Effector memory CD8-positive, alpha-beta T cell (primary cell): ENCODE results near the gene AGBL4.
"Not testable (repeated sequence)": the region's sequence is repeated elsewhere in the genome, so short reads cannot be mapped to it uniquely, and the experiment has no call there.

ENCODE experiments used
- ATAC-seq: fragments of 150-1000 bp; cut with Tn5 transposase; replicated peaks from 2 replicates; pipeline ENCODE4 v1.10.0; 2021; ENCODE audit warnings: mild to moderate bottlenecking, moderate library complexity
- DNase-seq, 3 experiments: peaks; one replicate each; pipeline ENCODE4 v3.0.0; 2021
- H3K27ac Mint-ChIP-seq, 2 donors: one replicate each; pipeline ENCODE4 v1.8.0; 2022; ENCODE audit warnings: mild to moderate bottlenecking in 2 of 2, mixed read lengths in 2 of 2, moderate library complexity in 2 of 2
- H3K27me3 Mint-ChIP-seq, 2 donors: one replicate each; pipeline ENCODE4 v1.8.0; 2022; ENCODE audit warnings: mixed read lengths in 2 of 2
- H3K36me3 Mint-ChIP-seq: one replicate; pipeline ENCODE4 v1.8.0; 2022; ENCODE audit warnings: mild to moderate bottlenecking, moderate library complexity, mixed read lengths; ENCODE audit not compliant: insufficient read depth
- H3K4me1 Mint-ChIP-seq, 2 donors: one replicate each; pipeline ENCODE4 v1.8.0; 2022; ENCODE audit warnings: low read depth in 2 of 2, mixed read lengths in 2 of 2
- H3K4me3 Mint-ChIP-seq, 2 donors: one replicate each; pipeline ENCODE4 v1.8.0; 2022; ENCODE audit warnings: mild to moderate bottlenecking in 2 of 2, mixed read lengths in 2 of 2, moderate library complexity in 2 of 2
- H3K9me3 Mint-ChIP-seq, 2 donors: one replicate each; pipeline ENCODE4 v1.8.0; 2022; ENCODE audit warnings: mixed read lengths in 2 of 2

Gene AGBL4

GRCh38 chr1:49046305-49046704 lies 977.4 kb downstream of the AGBL4 start:
- Mint-ChIP-seq H3K4me3 (no peak overlapping the region), H3K36me3 (no peaks in the 10 kb centered on the region), H3K9me3 (no peaks in the 10 kb centered on the region), H3K27me3 (no peaks in the 10 kb centered on the region), H3K4me1 (no peaks in the 10 kb centered on the region), H3K27ac (no peak overlapping the region)
- no peak for DNase-seq
- ATAC-seq = no peak

GRCh38 chr1:49045371-49045770 lies 978.4 kb downstream of the AGBL4 start:
- H3K4me3 Mint-ChIP-seq = no peak overlapping the region

GRCh38 chr1:49036700-49037099 lies 987.1 kb downstream of the AGBL4 start:
- ATAC-seq (no peak), DNase-seq (peak in 1 of 3 experiments; percentile 3)
- Mint-ChIP-seq H3K4me3 (no peak overlapping the region), H3K27ac (no peak overlapping the region), H3K9me3 (no peaks in the 10 kb centered on the region), H3K36me3 (no peaks in the 10 kb centered on the region), H3K4me1 (peaks cover 0 to 3% of the 10 kb centered on the region in 2 donors), H3K27me3 (no peaks in the 10 kb centered on the region)

More at GRCh38 chr1:49045371-49045770, 978.4 kb downstream of the AGBL4 start:
- ATAC-seq = no peak
- H3K27ac Mint-ChIP-seq = no peak overlapping the region
- H3K27me3 Mint-ChIP-seq = no peaks in the 10 kb centered on the region
- H3K4me1 Mint-ChIP-seq = no peaks in the 10 kb centered on the region
- no peaks in the 10 kb centered on the region for H3K9me3 Mint-ChIP-seq
- DNase-seq = no peak
- H3K36me3 Mint-ChIP-seq = no peaks in the 10 kb centered on the region

- Mint-ChIP-seq H3K36me3 (no peaks in the 10 kb centered on the region), H3K4me1 (no peaks in the 10 kb centered on the region), H3K4me3 (no peak overlapping the region), H3K9me3 (peaks cover 0 to 4% of the 10 kb centered on the region in 2 donors), H3K27ac (no peak overlapping the region), H3K27me3 (no peaks in the 10 kb centered on the region)
- DNase-seq = no peak
- no peak for ATAC-seq
These were observed 995.4 kb downstream of the AGBL4 start for GRCh38 chr1:49028396-49028795.

GRCh38 chr1:49026230-49026811 lies 997.4 kb downstream of the AGBL4 start:
- Mint-ChIP-seq H3K4me3 (no peak overlapping the region), H3K4me1 (no peaks in the 10 kb centered on the region)
- no peak for ATAC-seq

GRCh38 chr1:49016030-49016977 lies 1007.5 kb downstream of the AGBL4 start:
- DNase-seq (no peak), ATAC-seq (no peak)
- no peak overlapping the region for H3K4me3 Mint-ChIP-seq
- no peaks in the 10 kb centered on the region for H3K9me3 Mint-ChIP-seq
- no peaks in the 10 kb centered on the region for H3K27me3 Mint-ChIP-seq
- no peaks in the 10 kb centered on the region for H3K4me1 Mint-ChIP-seq
- no peak overlapping the region for H3K27ac Mint-ChIP-seq
- H3K36me3 Mint-ChIP-seq = peaks cover 3% of the 10 kb centered on the region

More at GRCh38 chr1:49026230-49026811, 997.4 kb downstream of the AGBL4 start:
- Mint-ChIP-seq H3K9me3 (peaks cover 0 to 4% of the 10 kb centered on the region in 2 donors), H3K27ac (no peak overlapping the region), H3K36me3 (no peaks in the 10 kb centered on the region), H3K27me3 (no peaks in the 10 kb centered on the region)
- no peak for DNase-seq

- no peak overlapping the region for H3K4me3 Mint-ChIP-seq
- DNase-seq (no peak), ATAC-seq (no peak)
- no peaks in the 10 kb centered on the region for H3K4me1 Mint-ChIP-seq
- H3K9me3 Mint-ChIP-seq = no peaks in the 10 kb centered on the region
- no peaks in the 10 kb centered on the region for H3K27me3 Mint-ChIP-seq
- no peak overlapping the region for H3K27ac Mint-ChIP-seq
- H3K36me3 Mint-ChIP-seq = peaks cover 3% of the 10 kb centered on the region
These were observed 1010.7 kb downstream of the AGBL4 start for GRCh38 chr1:49013079-49013478.

- ATAC-seq = not testable (repeated sequence)
- H3K9me3 Mint-ChIP-seq = peaks cover 0 to 14% of the 10 kb centered on the region in 2 donors
These were observed 1020.8 kb downstream of the AGBL4 start for GRCh38 chr1:49002981-49003380.

GRCh38 chr1:48999321-48999720 lies 1024.4 kb downstream of the AGBL4 start:
- no peak for DNase-seq
- Mint-ChIP-seq H3K27me3 (no peaks in the 10 kb centered on the region), H3K9me3 (peaks cover 0 to 9% of the 10 kb centered on the region in 2 donors), H3K27ac (no peak overlapping the region), H3K4me1 (no peaks in the 10 kb centered on the region), H3K4me3 (no peak overlapping the region), H3K36me3 (no peaks in the 10 kb centered on the region)
- ATAC-seq = no peak

More at GRCh38 chr1:49002981-49003380, 1020.8 kb downstream of the AGBL4 start:
- H3K4me1 Mint-ChIP-seq, DNase-seq, H3K27me3 Mint-ChIP-seq, H3K36me3 Mint-ChIP-seq, H3K4me3 Mint-ChIP-seq, H3K27ac Mint-ChIP-seq: not testable (repeated sequence)

- no peak overlapping the region for H3K27ac Mint-ChIP-seq
- H3K27me3 Mint-ChIP-seq = peaks cover 0 to 5% of the 10 kb centered on the region in 2 donors
- H3K9me3 Mint-ChIP-seq = peaks cover 0 to 5% of the 10 kb centered on the region in 2 donors
- H3K4me1 Mint-ChIP-seq = no peaks in the 10 kb centered on the region
- no peaks in the 10 kb centered on the region for H3K36me3 Mint-ChIP-seq
- no peak for ATAC-seq
- no peak overlapping the region for H3K4me3 Mint-ChIP-seq
- no peak for DNase-seq
These were observed 1027.4 kb downstream of the AGBL4 start for GRCh38 chr1:48996311-48996710.

GRCh38 chr1:48988633-48989197 lies 1035.0 kb downstream of the AGBL4 start:
- H3K9me3 Mint-ChIP-seq = peaks cover 2 to 7% of the 10 kb centered on the region in 2 donors
- ATAC-seq = no peak
- H3K27me3 Mint-ChIP-seq = no peaks in the 10 kb centered on the region
- no peak overlapping the region for H3K27ac Mint-ChIP-seq
- no peak for DNase-seq
- H3K4me1 Mint-ChIP-seq = no peaks in the 10 kb centered on the region
- H3K36me3 Mint-ChIP-seq = no peaks in the 10 kb centered on the region
- no peak overlapping the region for H3K4me3 Mint-ChIP-seq

GRCh38 chr1:48979940-48980339 lies 1043.8 kb downstream of the AGBL4 start:
- Mint-ChIP-seq H3K27me3 (no peaks in the 10 kb centered on the region), H3K36me3 (no peaks in the 10 kb centered on the region), H3K4me3 (no peak overlapping the region), H3K4me1 (no peaks in the 10 kb centered on the region), H3K9me3 (peaks cover 2 to 16% of the 10 kb centered on the region in 2 donors), H3K27ac (no peak overlapping the region)
- ATAC-seq (no peak), DNase-seq (no peak)

GRCh38 chr1:48978413-48978812 lies 1045.3 kb downstream of the AGBL4 start:
- H3K4me3 Mint-ChIP-seq = no peak overlapping the region
- H3K9me3 Mint-ChIP-seq = peaks cover 2 to 9% of the 10 kb centered on the region in 2 donors
- no peaks in the 10 kb centered on the region for H3K36me3 Mint-ChIP-seq
- no peaks in the 10 kb centered on the region for H3K27me3 Mint-ChIP-seq
- H3K4me1 Mint-ChIP-seq = no peaks in the 10 kb centered on the region
- H3K27ac Mint-ChIP-seq = no peak overlapping the region
- ATAC-seq (no peak), DNase-seq (no peak)
